OCI-LY3 (cell line): ENCODE measurements around the gene CTPS2.

Experiments used
- CTCF ChIP-seq: fragments of 200-600, 300-600 bp; sonication (generic); IDR thresholded peaks from 2 replicates; pipeline ENCODE4 v1.5.1; 2014; ENCODE audit warnings: antibody characterized with exemption, low read length, low read depth
- EZH2phosphoT487 ChIP-seq: fragments of 200-600 bp; shearing (Covaris generic); IDR thresholded peaks from 2 replicates; pipeline ENCODE4 v1.6.1; 2018; ENCODE audit warnings: antibody characterized with exemption, mixed run types, low read depth

- TF ChIP-seq CTCF (no peak), EZH2phosphoT487 (no peak)
Observed at GRCh38 chrX:16714504-16714903, 2.0 kb upstream of the CTPS2 start.
